GM21367 (cell line): Measurements from ENCODE around the gene KIAA0319L.
"Not testable (repeated sequence)": the region's sequence is repeated elsewhere in the genome, so short reads cannot be mapped to it uniquely, and the experiment has no call there.

Experiments used
- ATAC-seq: cut with Tn5 transposase; IDR thresholded peaks from one replicate; pipeline ENCODE4 v1.9.1; 2021; ENCODE audit not compliant: unreplicated experiment

The KIAA0319L gene

GRCh38 chr1:35499231-35499630 is 58.0 kb downstream of the KIAA0319L start:
- no peak for ATAC-seq

DNA sequence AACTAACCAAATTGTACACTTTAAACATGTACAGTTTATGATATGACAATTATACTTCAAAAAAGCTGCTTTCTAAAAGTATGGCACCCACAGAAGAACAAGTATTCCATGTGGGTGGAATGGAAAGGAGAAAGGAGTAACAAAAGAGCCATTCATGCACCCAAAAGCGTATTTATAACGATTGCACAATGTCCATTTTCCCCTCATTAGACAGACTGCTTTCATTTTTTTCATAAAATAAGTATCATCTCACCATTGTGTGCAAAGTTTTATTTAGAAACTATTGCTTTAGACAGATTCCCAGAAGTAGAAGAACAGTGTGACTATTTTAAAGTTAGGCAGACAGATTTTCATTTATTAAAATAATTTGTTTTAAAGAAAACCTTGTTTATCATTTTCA is 59.6 kb downstream of the KIAA0319L start:
- no peak for ATAC-seq

DNA sequence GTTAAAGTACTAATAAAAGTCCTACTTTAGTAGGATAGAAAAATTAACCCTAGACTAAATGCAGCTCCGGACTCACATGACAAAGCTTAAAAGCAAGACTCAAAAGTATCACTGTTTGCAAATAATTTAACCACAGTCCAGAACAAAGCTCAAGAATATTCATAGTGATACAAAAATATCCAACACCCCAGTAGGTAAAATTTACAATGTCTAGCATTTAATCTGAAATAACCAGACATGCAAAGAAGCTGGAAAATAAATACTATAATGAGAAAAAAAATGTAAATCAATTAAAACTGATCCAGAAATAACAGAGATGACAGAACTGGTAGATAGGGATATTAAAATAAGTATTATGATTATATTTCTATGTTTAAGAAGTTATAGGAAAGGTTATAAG is 67.0 kb downstream of the KIAA0319L start:
- no peak for ATAC-seq

- ATAC-seq, result no peak
Observed at GRCh38 chr1:35488336-35488735, 68.9 kb downstream of the KIAA0319L start.

DNA sequence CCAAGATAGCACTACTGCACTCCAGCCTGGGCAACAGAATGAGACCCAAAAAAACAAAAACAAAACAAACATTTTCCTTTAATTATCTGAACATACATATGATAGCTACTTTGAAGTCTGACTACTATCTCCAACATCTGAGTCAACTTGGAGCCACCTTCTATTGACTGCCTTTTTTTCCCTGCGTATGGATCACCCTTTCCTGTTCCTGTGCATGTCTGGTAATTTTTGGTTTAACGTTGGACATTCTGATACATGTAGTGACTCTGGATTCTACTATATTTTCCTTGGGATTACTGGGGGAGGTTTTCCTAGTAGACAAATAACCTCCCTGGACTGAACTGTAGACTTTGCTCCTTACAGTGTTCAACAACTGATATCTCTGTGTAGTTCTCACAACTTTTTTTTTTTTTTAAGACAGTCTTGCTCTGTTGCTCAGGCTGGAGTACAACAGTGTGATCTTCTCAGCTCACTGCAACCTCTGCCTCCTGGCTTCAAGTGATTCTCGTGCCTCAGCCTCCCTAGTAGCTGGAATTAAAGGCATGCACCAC is 70.3 kb downstream of the KIAA0319L start:
- ATAC-seq, result no peak

- no peak for ATAC-seq
Observed at GRCh38 chr1:35481229-35481628, 76.0 kb downstream of the KIAA0319L start.

GRCh38 chr1:35477870-35478269 is 79.3 kb downstream of the KIAA0319L start:
- no peak for ATAC-seq

DNA sequence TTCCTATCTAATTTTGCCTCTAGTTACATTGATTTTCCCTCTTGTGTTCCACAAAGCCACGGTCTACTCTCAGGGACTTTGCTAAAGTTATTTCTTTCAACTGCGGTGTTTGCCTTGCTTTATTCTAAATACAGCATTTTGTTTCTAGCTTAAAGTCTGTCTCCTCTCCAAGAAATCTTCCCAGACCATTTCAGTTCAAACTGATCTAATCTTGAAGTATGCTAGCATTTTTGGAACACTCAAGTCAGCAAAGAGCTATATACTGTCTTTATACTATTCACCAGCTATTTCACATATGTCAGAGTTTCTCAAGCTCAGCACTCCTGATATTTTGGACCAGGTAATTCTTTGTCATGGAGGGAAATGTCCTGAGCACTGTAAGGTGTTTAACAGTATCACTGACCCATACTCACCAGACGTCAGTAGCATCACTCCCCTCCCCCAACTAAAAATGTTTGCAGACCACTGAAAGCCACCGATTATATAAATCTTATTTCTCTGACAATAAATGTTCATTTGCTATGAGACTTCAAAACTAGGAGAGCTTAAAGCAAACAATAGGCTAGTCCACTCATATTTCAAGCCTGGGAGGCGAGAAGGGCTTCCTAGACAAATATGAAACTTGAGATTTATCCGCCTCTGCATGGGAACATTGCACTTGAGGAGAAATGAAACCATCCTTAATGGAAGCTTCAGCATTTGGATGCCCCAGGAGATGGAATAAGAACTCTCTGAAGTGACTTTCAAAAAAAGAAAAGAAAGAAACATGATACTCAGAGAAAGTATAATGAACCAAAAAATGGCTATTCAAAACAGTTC is 81.1 kb downstream of the KIAA0319L start:
- no peak for ATAC-seq

DNA sequence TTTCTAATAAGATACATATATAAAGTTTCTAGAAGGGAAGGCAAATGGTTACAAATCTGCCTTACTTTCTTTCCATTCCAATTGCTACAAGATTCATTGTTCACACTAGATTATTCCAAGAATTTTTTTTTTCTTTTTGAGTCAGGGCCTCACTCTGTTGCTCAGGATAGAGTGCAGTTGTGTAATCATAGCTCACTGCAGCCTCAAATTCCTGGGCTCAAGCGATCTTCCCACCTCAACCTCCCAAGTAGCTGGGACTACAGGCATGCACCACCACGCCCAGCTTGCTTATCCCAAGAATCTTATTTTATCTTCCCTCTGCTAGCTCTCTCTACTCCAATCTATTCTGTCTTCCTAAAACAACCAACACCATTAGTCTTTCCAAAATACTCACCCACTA is 81.8 kb downstream of the KIAA0319L start:
- ATAC-seq, result no peak

- ATAC-seq, result not testable (repeated sequence)
Observed at GRCh38 chr1:35473216-35473615, 84.0 kb downstream of the KIAA0319L start.

GRCh38 chr1:35470977-35471613 is 86.1 kb downstream of the KIAA0319L start:
- no peak for ATAC-seq

GRCh38 chr1:35466120-35466519 is 91.1 kb downstream of the KIAA0319L start:
- ATAC-seq, result no peak

- ATAC-seq, result not testable (repeated sequence)
Observed at GRCh38 chr1:35463749-35464148, 93.5 kb downstream of the KIAA0319L start.

DNA sequence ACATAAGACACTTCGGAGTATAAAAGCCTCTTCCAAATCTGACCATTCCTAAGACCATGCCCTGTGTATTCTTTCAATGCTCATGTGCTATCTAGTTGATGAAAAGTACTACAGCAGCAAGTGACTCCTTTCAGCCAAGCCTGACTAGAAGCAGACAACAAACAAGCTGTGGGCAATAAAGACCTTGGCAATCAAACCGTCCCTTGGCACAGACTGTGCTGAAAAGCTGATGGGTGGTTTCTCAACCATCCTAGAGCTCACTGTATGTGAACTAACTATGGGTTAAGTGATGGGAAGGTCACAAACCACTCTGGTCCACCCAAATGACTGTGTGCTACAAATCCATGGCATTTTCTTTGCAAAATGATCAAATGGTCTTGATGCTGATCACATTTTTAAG is 94.0 kb downstream of the KIAA0319L start:
- ATAC-seq, result no peak

DNA sequence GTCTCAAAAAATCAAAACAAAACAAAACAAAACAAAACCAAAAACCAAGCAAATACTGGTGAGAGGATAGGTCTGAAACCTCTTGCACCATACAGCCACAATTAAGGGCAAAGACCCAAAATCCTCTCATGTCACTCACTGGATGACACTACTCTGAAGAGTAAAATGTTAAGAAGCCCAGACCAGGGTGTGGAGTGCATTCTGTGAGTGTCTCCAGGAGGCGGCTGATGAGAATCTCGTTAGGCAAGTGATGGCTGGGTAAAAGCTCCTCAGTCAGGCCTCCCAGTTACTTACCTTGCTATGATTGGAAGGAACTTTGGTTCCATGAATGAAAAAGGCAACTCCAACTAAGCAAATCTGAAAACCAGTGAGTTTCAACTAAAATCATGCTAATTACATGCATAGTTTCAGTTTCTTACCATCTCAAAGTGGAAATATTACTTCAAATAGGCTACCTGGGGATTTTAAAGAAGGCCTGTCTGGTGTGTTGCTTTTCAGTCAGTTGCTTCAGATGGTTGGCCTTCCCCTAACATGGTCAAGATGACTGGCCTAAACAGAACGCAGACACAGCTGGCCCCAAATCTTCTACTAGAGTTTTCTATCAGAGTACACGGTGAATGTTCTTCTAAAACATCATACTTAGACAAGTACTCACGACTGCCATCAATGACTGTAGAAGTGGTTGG is 95.1 kb downstream of the KIAA0319L start:
- no peak for ATAC-seq

DNA sequence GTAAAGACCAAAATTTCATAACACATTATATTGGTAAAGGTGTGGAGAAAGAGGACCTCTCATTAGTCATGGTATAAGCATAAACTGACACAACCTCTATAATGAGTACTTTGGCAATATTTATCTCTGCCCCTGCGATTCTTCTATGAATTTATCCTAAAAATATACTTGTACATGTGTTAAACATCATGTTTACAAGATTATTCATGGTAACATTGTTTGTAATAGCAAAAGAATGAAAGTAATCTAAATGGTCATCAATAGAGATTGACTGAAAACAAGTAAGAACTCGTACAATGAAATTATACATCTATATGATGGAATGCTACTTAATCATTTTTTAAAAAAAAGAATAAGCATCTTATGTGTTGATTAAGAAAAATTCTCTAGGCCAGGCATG is 96.4 kb downstream of the KIAA0319L start:
- ATAC-seq, result no peak

DNA sequence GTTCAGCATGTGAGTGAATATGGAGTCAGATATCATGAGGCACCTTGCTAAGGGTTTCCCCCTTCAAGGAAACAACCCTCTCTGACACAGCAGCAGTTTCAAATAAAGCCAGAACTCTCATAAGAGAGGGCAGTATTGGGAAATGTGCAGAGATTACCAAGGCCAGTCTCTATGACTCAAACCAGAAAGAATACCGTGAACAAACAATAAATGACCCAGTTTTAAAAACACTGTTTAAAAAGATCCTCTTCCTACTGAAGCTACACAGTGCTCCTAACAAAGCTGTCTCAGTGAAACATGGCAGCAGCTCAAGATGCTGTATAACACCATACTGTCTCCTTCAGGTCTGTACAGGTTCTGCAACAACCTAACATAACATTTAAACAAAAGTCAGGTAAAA is 102.6 kb downstream of the KIAA0319L start:
- ATAC-seq, result no peak

DNA sequence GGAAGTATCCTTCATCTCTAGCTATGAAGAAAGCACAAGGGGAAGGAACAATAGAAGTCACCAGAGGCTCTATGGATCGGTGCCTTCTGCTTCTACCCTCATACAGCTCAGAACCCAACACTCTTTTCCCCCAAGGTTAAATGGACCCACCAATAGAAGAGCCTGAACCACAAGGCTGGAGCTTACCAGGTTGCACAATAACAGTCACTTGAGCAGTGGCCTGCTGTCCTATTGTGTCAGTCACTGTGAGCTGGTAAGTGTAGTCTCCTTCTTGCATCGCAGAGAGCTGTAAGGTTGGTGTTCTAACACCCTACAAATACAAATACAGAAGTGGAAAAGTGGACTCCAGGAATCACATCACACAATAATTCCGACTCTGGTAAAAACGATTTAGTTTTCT is 103.0 kb downstream of the KIAA0319L start:
- ATAC-seq, result no peak

DNA sequence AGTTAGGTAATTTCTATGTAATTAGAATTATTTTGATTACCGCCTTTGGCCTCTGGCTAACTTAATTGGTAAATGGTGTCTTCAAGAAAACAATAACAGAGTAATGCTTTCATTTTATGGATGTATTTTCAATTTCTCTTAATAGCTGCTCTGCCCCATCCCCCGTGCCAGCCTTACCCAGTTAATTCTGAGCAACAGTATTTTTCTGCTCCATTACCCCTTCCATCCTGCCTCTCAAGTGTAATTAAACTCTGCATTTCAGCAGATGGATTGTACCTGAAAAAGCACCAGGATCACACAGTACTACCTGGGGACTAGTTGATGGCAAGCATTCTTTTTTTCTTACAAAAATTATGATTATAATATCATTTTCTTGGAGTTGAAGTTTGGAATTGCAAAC is 104.2 kb downstream of the KIAA0319L start:
- ATAC-seq, result no peak

- ATAC-seq, result no peak
Observed at GRCh38 chr1:35452106-35452774, 105.0 kb downstream of the KIAA0319L start.

GRCh38 chr1:35451125-35451528 is 106.1 kb downstream of the KIAA0319L start:
- ATAC-seq, result no peak
